ENCODE data around the gene CLTC.

The CLTC gene

GRCh38 chr17:59707149-59707970, 87.7 kb downstream of the CLTC start, which contains the start of the genes PTRH2 and VMP1:
Gene PTRH2 (minus strand): TSS chr17:59707430. CDS start chr17:59697978, 9,452 bp downstream.
Gene VMP1 (plus strand): TSS chr17:59707654. CDS start chr17:59731447, 23,793 bp downstream.
- Histone ChIP-seq H3K4me1 (ENCODE audit: insufficient read depth, low read length) (peaks cover 27% of the 10 kb centered on the region), H3K27ac (ENCODE audit: low read depth, low read length) (peak within 1 kb of the TSS; percentile 95), H3K36me3 (ENCODE audit: insufficient read depth, low read length) (peaks cover 3% of the 10 kb centered on the region), H3K4me3 (ENCODE audit: low read depth in 1 of 2, low read length in 2 of 2) (peak within 1 kb of the TSS; percentile 90 to 99), H3K9ac (ENCODE audit: low read length) (peak within 1 kb of the TSS; percentile 96), H3K27me3 (ENCODE audit: control insufficient read depth in 1 of 2, insufficient read depth in 2 of 2, low read length in 2 of 2) (no peaks in the 10 kb centered on the region), H3K9me3 (ENCODE audit: low read length) (no peaks in the 10 kb centered on the region)

- Histone ChIP-seq H3K9me3 (ENCODE audit: low read length) (no peaks in the 10 kb centered on the region), H3K4me3 (ENCODE audit: low read depth in 1 of 2, low read length in 2 of 2) (peak overlapping the region; percentile 90 to 99), H3K27me3 (ENCODE audit: control insufficient read depth in 1 of 2, insufficient read depth in 2 of 2, low read length in 2 of 2) (no peaks in the 10 kb centered on the region), H3K4me1 (ENCODE audit: insufficient read depth, low read length) (peaks cover 27% of the 10 kb centered on the region), H3K9ac (ENCODE audit: low read length) (peak overlapping the region; percentile 96), H3K27ac (ENCODE audit: low read depth, low read length) (peak overlapping the region; percentile 95), H3K36me3 (ENCODE audit: insufficient read depth, low read length) (no peaks in the 10 kb centered on the region)
Observed at GRCh38 chr17:59707971-59708430, 88.3 kb downstream of the CLTC start.

- Histone ChIP-seq H3K4me3 (ENCODE audit: low read depth in 1 of 2, low read length in 2 of 2) (no peak overlapping the region), H3K36me3 (ENCODE audit: insufficient read depth, low read length) (no peaks in the 10 kb centered on the region), H3K27me3 (ENCODE audit: control insufficient read depth in 1 of 2, insufficient read depth in 2 of 2, low read length in 2 of 2) (no peaks in the 10 kb centered on the region), H3K9ac (ENCODE audit: low read length) (no peak overlapping the region), H3K4me1 (ENCODE audit: insufficient read depth, low read length) (peaks cover 20% of the 10 kb centered on the region), H3K9me3 (ENCODE audit: low read length) (no peaks in the 10 kb centered on the region), H3K27ac (ENCODE audit: low read depth, low read length) (no peak overlapping the region)
Observed at GRCh38 chr17:59711936-59712335, 92.2 kb downstream of the CLTC start.

GRCh38 chr17:59712862-59713261, 93.2 kb downstream of the CLTC start:
- Histone ChIP-seq H3K4me1 (ENCODE audit: insufficient read depth, low read length) (peaks cover 20% of the 10 kb centered on the region), H3K27ac (ENCODE audit: low read depth, low read length) (no peak overlapping the region)

GRCh38 chr17:59714255-59714654, 94.6 kb downstream of the CLTC start:
- no peaks in the 10 kb centered on the region for H3K9me3 ChIP-seq (ENCODE audit: low read length)
- no peak overlapping the region for H3K9ac ChIP-seq (ENCODE audit: low read length)
- H3K36me3 ChIP-seq (ENCODE audit: insufficient read depth, low read length) = no peaks in the 10 kb centered on the region
- no peak overlapping the region for H3K4me3 ChIP-seq (ENCODE audit: low read depth in 1 of 2, low read length in 2 of 2)
- no peak overlapping the region for H3K27ac ChIP-seq (ENCODE audit: low read depth, low read length)
- H3K4me1 ChIP-seq (ENCODE audit: insufficient read depth, low read length) = peaks cover 10% of the 10 kb centered on the region
- no peaks in the 10 kb centered on the region for H3K27me3 ChIP-seq (ENCODE audit: control insufficient read depth in 1 of 2, insufficient read depth in 2 of 2, low read length in 2 of 2)

More at GRCh38 chr17:59712862-59713261, 93.2 kb downstream of the CLTC start:
- H3K4me3 ChIP-seq (ENCODE audit: low read depth in 1 of 2, low read length in 2 of 2) = no peak overlapping the region
- H3K27me3 ChIP-seq (ENCODE audit: control insufficient read depth in 1 of 2, insufficient read depth in 2 of 2, low read length in 2 of 2) = no peaks in the 10 kb centered on the region
- H3K36me3 ChIP-seq (ENCODE audit: insufficient read depth, low read length) = no peaks in the 10 kb centered on the region
- no peaks in the 10 kb centered on the region for H3K9me3 ChIP-seq (ENCODE audit: low read length)
- H3K9ac ChIP-seq (ENCODE audit: low read length) = no peak overlapping the region

- Histone ChIP-seq H3K9ac (ENCODE audit: low read length) (no peak overlapping the region), H3K9me3 (ENCODE audit: low read length) (no peaks in the 10 kb centered on the region), H3K27me3 (ENCODE audit: control insufficient read depth in 1 of 2, insufficient read depth in 2 of 2, low read length in 2 of 2) (no peaks in the 10 kb centered on the region), H3K27ac (ENCODE audit: low read depth, low read length) (no peak overlapping the region), H3K4me1 (ENCODE audit: insufficient read depth, low read length) (peaks cover 10% of the 10 kb centered on the region), H3K36me3 (ENCODE audit: insufficient read depth, low read length) (no peaks in the 10 kb centered on the region), H3K4me3 (ENCODE audit: low read depth in 1 of 2, low read length in 2 of 2) (peak overlapping the region in 1 of 2 donors; percentile 19)
Observed at GRCh38 chr17:59716427-59716826, 96.7 kb downstream of the CLTC start.

- Histone ChIP-seq H3K9me3 (ENCODE audit: low read length) (no peaks in the 10 kb centered on the region), H3K36me3 (ENCODE audit: insufficient read depth, low read length) (no peaks in the 10 kb centered on the region), H3K27me3 (ENCODE audit: control insufficient read depth in 1 of 2, insufficient read depth in 2 of 2, low read length in 2 of 2) (no peaks in the 10 kb centered on the region), H3K9ac (ENCODE audit: low read length) (no peak overlapping the region), H3K4me3 (ENCODE audit: low read depth in 1 of 2, low read length in 2 of 2) (no peak overlapping the region), H3K27ac (ENCODE audit: low read depth, low read length) (no peak overlapping the region), H3K4me1 (ENCODE audit: insufficient read depth, low read length) (peaks cover 16% of the 10 kb centered on the region)
Observed at GRCh38 chr17:59719526-59719925, 99.8 kb downstream of the CLTC start.

- Histone ChIP-seq H3K4me1 (ENCODE audit: insufficient read depth, low read length) (peaks cover 6% of the 10 kb centered on the region), H3K27me3 (ENCODE audit: control insufficient read depth in 1 of 2, insufficient read depth in 2 of 2, low read length in 2 of 2) (no peaks in the 10 kb centered on the region), H3K36me3 (ENCODE audit: insufficient read depth, low read length) (no peaks in the 10 kb centered on the region), H3K9me3 (ENCODE audit: low read length) (no peaks in the 10 kb centered on the region), H3K9ac (ENCODE audit: low read length) (no peak overlapping the region), H3K4me3 (ENCODE audit: low read depth in 1 of 2, low read length in 2 of 2) (no peak overlapping the region), H3K27ac (ENCODE audit: low read depth, low read length) (no peak overlapping the region)
Observed at GRCh38 chr17:59722623-59723022, 102.9 kb downstream of the CLTC start.

- Histone ChIP-seq H3K9ac (ENCODE audit: low read length) (no peak overlapping the region), H3K4me1 (ENCODE audit: insufficient read depth, low read length) (peaks cover 6% of the 10 kb centered on the region), H3K4me3 (ENCODE audit: low read depth in 1 of 2, low read length in 2 of 2) (no peak overlapping the region), H3K27me3 (ENCODE audit: control insufficient read depth in 1 of 2, insufficient read depth in 2 of 2, low read length in 2 of 2) (no peaks in the 10 kb centered on the region), H3K9me3 (ENCODE audit: low read length) (no peaks in the 10 kb centered on the region), H3K27ac (ENCODE audit: low read depth, low read length) (no peak overlapping the region), H3K36me3 (ENCODE audit: insufficient read depth, low read length) (no peaks in the 10 kb centered on the region)
Observed at GRCh38 chr17:59723041-59723440, 103.3 kb downstream of the CLTC start.

- Histone ChIP-seq H3K4me1 (ENCODE audit: insufficient read depth, low read length) (peaks cover 6% of the 10 kb centered on the region), H3K27ac (ENCODE audit: low read depth, low read length) (no peak overlapping the region), H3K36me3 (ENCODE audit: insufficient read depth, low read length) (no peaks in the 10 kb centered on the region), H3K27me3 (ENCODE audit: control insufficient read depth in 1 of 2, insufficient read depth in 2 of 2, low read length in 2 of 2) (no peaks in the 10 kb centered on the region), H3K9me3 (ENCODE audit: low read length) (no peaks in the 10 kb centered on the region), H3K9ac (ENCODE audit: low read length) (no peak overlapping the region), H3K4me3 (ENCODE audit: low read depth in 1 of 2, low read length in 2 of 2) (no peak overlapping the region)
Observed at GRCh38 chr17:59723607-59724006, 103.9 kb downstream of the CLTC start.

- Histone ChIP-seq H3K36me3 (ENCODE audit: insufficient read depth, low read length) (no peaks in the 10 kb centered on the region), H3K9ac (ENCODE audit: low read length) (no peak overlapping the region), H3K27me3 (ENCODE audit: control insufficient read depth in 1 of 2, insufficient read depth in 2 of 2, low read length in 2 of 2) (no peaks in the 10 kb centered on the region), H3K4me3 (ENCODE audit: low read depth in 1 of 2, low read length in 2 of 2) (no peak overlapping the region), H3K4me1 (ENCODE audit: insufficient read depth, low read length) (peaks cover 6% of the 10 kb centered on the region), H3K9me3 (ENCODE audit: low read length) (no peaks in the 10 kb centered on the region), H3K27ac (ENCODE audit: low read depth, low read length) (no peak overlapping the region)
Observed at GRCh38 chr17:59725691-59726090, 106.0 kb downstream of the CLTC start.
